ENCODE measurements around the gene VAV3.

Gene VAV3

GRCh38 chr1:107979926-107980325, 14.9 kb upstream of the VAV3 start:
- H3K79me2 ChIP-seq (ENCODE audit: control insufficient read depth, low read length) = no peaks in the 10 kb centered on the region
- H3F3A ChIP-seq (ENCODE audit: control insufficient read depth, insufficient read depth) = no peaks in the 10 kb centered on the region
- H3K4me1 ChIP-seq (ENCODE audit: control insufficient read depth, low read length) = no peaks in the 10 kb centered on the region
- H3K27me3 ChIP-seq (ENCODE audit: control insufficient read depth, low read length) = no peaks in the 10 kb centered on the region
- H3K9me3 ChIP-seq (ENCODE audit: control insufficient read depth, insufficient read depth, low read length) = no peaks in the 10 kb centered on the region
- H3K9me2 ChIP-seq (replicated peaks; ENCODE audit: control insufficient read depth, low read length) = no peaks in the 10 kb centered on the region
- no peaks in the 10 kb centered on the region for H4K20me1 ChIP-seq (ENCODE audit: control insufficient read depth, insufficient read depth, low read depth, low read length)
- no peak overlapping the region for H3K4me3 ChIP-seq (ENCODE audit: low read length)
- H3K27ac ChIP-seq (ENCODE audit: low read depth, low read length) = no peak overlapping the region
- no peak for TF ChIP-seq EZH2phosphoT487 (IDR thresholded peaks at IDR 0.05; ENCODE audit: borderline replicate concordance, low read length)
- TF ChIP-seq CTCF (IDR thresholded peaks at IDR 0.05; ENCODE audit: low read depth, low read length, poor library complexity, severe bottlenecking) = no peak
- H3K4me2 ChIP-seq (ENCODE audit: low read length) = no peak overlapping the region
- H3K36me3 ChIP-seq (ENCODE audit: control insufficient read depth, low read length) = no peaks in the 10 kb centered on the region

GRCh38 chr1:107979088-107979487, 14.1 kb upstream of the VAV3 start:
- Histone ChIP-seq H3K4me1 (ENCODE audit: control insufficient read depth, low read length) (no peaks in the 10 kb centered on the region), H4K20me1 (ENCODE audit: control insufficient read depth, insufficient read depth, low read depth, low read length) (no peaks in the 10 kb centered on the region), H3K36me3 (ENCODE audit: control insufficient read depth, low read length) (no peaks in the 10 kb centered on the region), H3K27me3 (ENCODE audit: control insufficient read depth, low read length) (no peaks in the 10 kb centered on the region), H3K4me3 (ENCODE audit: low read length) (no peak overlapping the region), H3K9me2 (replicated peaks; ENCODE audit: control insufficient read depth, low read length) (no peaks in the 10 kb centered on the region), H3K4me2 (ENCODE audit: low read length) (no peak overlapping the region), H3K27ac (ENCODE audit: low read depth, low read length) (no peak overlapping the region), H3F3A (ENCODE audit: control insufficient read depth, insufficient read depth) (no peaks in the 10 kb centered on the region), H3K9me3 (ENCODE audit: control insufficient read depth, insufficient read depth, low read length) (no peaks in the 10 kb centered on the region), H3K79me2 (ENCODE audit: control insufficient read depth, low read length) (no peaks in the 10 kb centered on the region)
- TF ChIP-seq CTCF (IDR thresholded peaks at IDR 0.05; ENCODE audit: low read depth, low read length, poor library complexity, severe bottlenecking) = no peak
- no peak for TF ChIP-seq EZH2phosphoT487 (IDR thresholded peaks at IDR 0.05; ENCODE audit: borderline replicate concordance, low read length)

GRCh38 chr1:107976836-107977235, 11.9 kb upstream of the VAV3 start:
- Histone ChIP-seq H3F3A (ENCODE audit: control insufficient read depth, insufficient read depth) (no peaks in the 10 kb centered on the region), H3K27me3 (ENCODE audit: control insufficient read depth, low read length) (no peaks in the 10 kb centered on the region), H3K4me1 (ENCODE audit: control insufficient read depth, low read length) (no peaks in the 10 kb centered on the region), H3K9me2 (replicated peaks; ENCODE audit: control insufficient read depth, low read length) (no peaks in the 10 kb centered on the region), H3K36me3 (ENCODE audit: control insufficient read depth, low read length) (no peaks in the 10 kb centered on the region), H3K9me3 (ENCODE audit: control insufficient read depth, insufficient read depth, low read length) (no peaks in the 10 kb centered on the region), H3K4me2 (ENCODE audit: low read length) (no peak overlapping the region), H3K27ac (ENCODE audit: low read depth, low read length) (no peak overlapping the region), H3K79me2 (ENCODE audit: control insufficient read depth, low read length) (no peaks in the 10 kb centered on the region), H4K20me1 (ENCODE audit: control insufficient read depth, insufficient read depth, low read depth, low read length) (no peaks in the 10 kb centered on the region), H3K4me3 (ENCODE audit: low read length) (no peak overlapping the region)
- TF ChIP-seq EZH2phosphoT487 (IDR thresholded peaks at IDR 0.05; ENCODE audit: borderline replicate concordance, low read length) (no peak), CTCF (IDR thresholded peaks at IDR 0.05; ENCODE audit: low read depth, low read length, poor library complexity, severe bottlenecking) (no peak)

GRCh38 chr1:107976431-107976830, 11.5 kb upstream of the VAV3 start:
- Histone ChIP-seq H3K4me1 (ENCODE audit: control insufficient read depth, low read length) (no peaks in the 10 kb centered on the region), H3K4me2 (ENCODE audit: low read length) (no peak overlapping the region), H3K9me3 (ENCODE audit: control insufficient read depth, insufficient read depth, low read length) (no peaks in the 10 kb centered on the region), H3K27me3 (ENCODE audit: control insufficient read depth, low read length) (no peaks in the 10 kb centered on the region), H4K20me1 (ENCODE audit: control insufficient read depth, insufficient read depth, low read depth, low read length) (no peaks in the 10 kb centered on the region), H3F3A (ENCODE audit: control insufficient read depth, insufficient read depth) (no peaks in the 10 kb centered on the region), H3K4me3 (ENCODE audit: low read length) (no peak overlapping the region), H3K36me3 (ENCODE audit: control insufficient read depth, low read length) (no peaks in the 10 kb centered on the region), H3K27ac (ENCODE audit: low read depth, low read length) (no peak overlapping the region), H3K79me2 (ENCODE audit: control insufficient read depth, low read length) (no peaks in the 10 kb centered on the region), H3K9me2 (replicated peaks; ENCODE audit: control insufficient read depth, low read length) (no peaks in the 10 kb centered on the region)
- TF ChIP-seq EZH2phosphoT487 (IDR thresholded peaks at IDR 0.05; ENCODE audit: borderline replicate concordance, low read length) (no peak), CTCF (IDR thresholded peaks at IDR 0.05; ENCODE audit: low read depth, low read length, poor library complexity, severe bottlenecking) (no peak)
